ENCODE measurements around the gene TEC. TPM values are rescaled to one million over a fixed set of nuclear protein-coding genes. Genes with fewer than 3 reads are reported as not detected.
A peak's percentile ranks its signal among the peaks of the same experiment; 100 is the strongest.

TEC gene
- total and polyA plus RNA-seq, 9 of the 15 experiments (the other 6 are each of a cell fraction or from before 2014, with no cell fraction given): 5.3 to 14.7 (median 8.8) TPM

DNA sequence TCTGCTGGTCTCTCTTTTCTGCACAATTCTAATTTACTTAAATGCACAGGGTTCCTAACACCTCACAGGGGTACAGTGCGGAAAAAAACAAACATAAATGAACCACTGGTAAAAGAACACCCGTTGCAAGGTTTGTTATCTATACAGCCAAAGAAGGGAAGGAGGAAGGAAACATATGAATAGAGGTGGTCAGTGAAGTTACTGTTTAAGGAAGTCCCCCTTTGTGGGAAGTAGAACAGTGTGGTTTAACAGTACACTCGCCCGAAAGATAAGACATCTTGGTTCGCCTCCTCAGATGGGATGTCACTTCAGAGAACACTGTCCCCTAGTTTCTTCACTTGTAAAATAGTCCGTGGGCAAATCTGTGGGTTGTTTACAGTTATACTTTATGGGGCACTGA, 57.5 kb downstream of the TEC start (continued):
- TF ChIP-seq, protein P1, sequence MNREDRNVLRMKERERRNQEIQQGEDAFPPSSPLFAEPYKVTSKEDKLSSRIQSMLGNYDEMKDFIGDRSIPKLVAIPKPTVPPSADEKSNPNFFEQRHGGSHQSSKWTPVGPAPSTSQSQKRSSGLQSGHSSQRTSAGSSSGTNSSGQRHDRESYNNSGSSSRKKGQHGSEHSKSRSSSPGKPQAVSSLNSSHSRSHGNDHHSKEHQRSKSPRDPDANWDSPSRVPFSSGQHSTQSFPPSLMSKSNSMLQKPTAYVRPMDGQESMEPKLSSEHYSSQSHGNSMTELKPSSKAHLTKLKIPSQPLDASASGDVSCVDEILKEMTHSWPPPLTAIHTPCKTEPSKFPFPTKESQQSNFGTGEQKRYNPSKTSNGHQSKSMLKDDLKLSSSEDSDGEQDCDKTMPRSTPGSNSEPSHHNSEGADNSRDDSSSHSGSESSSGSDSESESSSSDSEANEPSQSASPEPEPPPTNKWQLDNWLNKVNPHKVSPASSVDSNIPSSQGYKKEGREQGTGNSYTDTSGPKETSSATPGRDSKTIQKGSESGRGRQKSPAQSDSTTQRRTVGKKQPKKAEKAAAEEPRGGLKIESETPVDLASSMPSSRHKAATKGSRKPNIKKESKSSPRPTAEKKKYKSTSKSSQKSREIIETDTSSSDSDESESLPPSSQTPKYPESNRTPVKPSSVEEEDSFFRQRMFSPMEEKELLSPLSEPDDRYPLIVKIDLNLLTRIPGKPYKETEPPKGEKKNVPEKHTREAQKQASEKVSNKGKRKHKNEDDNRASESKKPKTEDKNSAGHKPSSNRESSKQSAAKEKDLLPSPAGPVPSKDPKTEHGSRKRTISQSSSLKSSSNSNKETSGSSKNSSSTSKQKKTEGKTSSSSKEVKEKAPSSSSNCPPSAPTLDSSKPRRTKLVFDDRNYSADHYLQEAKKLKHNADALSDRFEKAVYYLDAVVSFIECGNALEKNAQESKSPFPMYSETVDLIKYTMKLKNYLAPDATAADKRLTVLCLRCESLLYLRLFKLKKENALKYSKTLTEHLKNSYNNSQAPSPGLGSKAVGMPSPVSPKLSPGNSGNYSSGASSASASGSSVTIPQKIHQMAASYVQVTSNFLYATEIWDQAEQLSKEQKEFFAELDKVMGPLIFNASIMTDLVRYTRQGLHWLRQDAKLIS (CRISPR knock-in tag; IDR thresholded peaks at IDR 0.05): no peak
- TF ChIP-seq KAT7 (CRISPR knock-in tag; IDR thresholded peaks at IDR 0.05; ENCODE audit: borderline replicate concordance) (no peak), MAFG (tag; conservative IDR thresholded peaks at IDR 0.05) (no peak), TCF3 (CRISPR knock-in tag; IDR thresholded peaks at IDR 0.05) (peak; percentile 66), POLR2AphosphoS5 (IDR thresholded peaks at IDR 0.05; ENCODE audit: control insufficient read depth, insufficient read depth, low read depth, low read length) (no peak), PPARD (CRISPR knock-in tag; IDR thresholded peaks at IDR 0.05) (no peak), RBM15 (IDR thresholded peaks at IDR 0.05; ENCODE audit: insufficient read depth, low read length) (no peak), JUN (IDR thresholded peaks at IDR 0.05; ENCODE audit: borderline replicate concordance, low read depth, low read length) (no peak), JUN (CRISPR knock-in tag; IDR thresholded peaks at IDR 0.05; ENCODE audit: borderline replicate concordance) (no peak)
- TF ChIP-seq, protein P2, sequence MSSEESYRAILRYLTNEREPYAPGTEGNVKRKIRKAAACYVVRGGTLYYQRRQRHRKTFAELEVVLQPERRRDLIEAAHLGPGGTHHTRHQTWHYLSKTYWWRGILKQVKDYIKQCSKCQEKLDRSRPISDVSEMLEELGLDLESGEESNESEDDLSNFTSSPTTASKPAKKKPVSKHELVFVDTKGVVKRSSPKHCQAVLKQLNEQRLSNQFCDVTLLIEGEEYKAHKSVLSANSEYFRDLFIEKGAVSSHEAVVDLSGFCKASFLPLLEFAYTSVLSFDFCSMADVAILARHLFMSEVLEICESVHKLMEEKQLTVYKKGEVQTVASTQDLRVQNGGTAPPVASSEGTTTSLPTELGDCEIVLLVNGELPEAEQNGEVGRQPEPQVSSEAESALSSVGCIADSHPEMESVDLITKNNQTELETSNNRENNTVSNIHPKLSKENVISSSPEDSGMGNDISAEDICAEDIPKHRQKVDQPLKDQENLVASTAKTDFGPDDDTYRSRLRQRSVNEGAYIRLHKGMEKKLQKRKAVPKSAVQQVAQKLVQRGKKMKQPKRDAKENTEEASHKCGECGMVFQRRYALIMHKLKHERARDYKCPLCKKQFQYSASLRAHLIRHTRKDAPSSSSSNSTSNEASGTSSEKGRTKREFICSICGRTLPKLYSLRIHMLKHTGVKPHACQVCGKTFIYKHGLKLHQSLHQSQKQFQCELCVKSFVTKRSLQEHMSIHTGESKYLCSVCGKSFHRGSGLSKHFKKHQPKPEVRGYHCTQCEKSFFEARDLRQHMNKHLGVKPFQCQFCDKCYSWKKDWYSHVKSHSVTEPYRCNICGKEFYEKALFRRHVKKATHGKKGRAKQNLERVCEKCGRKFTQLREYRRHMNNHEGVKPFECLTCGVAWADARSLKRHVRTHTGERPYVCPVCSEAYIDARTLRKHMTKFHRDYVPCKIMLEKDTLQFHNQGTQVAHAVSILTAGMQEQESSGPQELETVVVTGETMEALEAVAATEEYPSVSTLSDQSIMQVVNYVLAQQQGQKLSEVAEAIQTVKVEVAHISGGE (CRISPR knock-in tag; IDR thresholded peaks at IDR 0.05): peak in 1 of 3 experiments; percentile 42; a peak in 1 of 6 replicates
- TF ChIP-seq, protein P3, sequence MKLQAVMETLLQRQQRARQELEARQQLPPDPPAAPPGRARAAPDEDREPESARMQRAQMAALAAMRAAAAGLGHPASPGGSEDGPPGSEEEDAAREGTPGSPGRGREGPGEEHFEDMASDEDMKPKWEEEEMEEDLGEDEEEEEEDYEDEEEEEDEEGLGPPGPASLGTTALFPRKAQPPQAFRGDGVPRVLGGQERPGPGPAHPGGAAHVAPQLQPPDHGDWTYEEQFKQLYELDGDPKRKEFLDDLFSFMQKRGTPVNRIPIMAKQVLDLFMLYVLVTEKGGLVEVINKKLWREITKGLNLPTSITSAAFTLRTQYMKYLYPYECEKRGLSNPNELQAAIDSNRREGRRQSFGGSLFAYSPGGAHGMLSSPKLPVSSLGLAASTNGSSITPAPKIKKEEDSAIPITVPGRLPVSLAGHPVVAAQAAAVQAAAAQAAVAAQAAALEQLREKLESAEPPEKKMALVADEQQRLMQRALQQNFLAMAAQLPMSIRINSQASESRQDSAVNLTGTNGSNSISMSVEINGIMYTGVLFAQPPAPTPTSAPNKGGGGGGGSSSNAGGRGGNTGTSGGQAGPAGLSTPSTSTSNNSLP (IDR thresholded peaks at IDR 0.05; ENCODE audit: borderline replicate concordance, low read depth, low read length): no peak
- TF ChIP-seq, protein P4, sequence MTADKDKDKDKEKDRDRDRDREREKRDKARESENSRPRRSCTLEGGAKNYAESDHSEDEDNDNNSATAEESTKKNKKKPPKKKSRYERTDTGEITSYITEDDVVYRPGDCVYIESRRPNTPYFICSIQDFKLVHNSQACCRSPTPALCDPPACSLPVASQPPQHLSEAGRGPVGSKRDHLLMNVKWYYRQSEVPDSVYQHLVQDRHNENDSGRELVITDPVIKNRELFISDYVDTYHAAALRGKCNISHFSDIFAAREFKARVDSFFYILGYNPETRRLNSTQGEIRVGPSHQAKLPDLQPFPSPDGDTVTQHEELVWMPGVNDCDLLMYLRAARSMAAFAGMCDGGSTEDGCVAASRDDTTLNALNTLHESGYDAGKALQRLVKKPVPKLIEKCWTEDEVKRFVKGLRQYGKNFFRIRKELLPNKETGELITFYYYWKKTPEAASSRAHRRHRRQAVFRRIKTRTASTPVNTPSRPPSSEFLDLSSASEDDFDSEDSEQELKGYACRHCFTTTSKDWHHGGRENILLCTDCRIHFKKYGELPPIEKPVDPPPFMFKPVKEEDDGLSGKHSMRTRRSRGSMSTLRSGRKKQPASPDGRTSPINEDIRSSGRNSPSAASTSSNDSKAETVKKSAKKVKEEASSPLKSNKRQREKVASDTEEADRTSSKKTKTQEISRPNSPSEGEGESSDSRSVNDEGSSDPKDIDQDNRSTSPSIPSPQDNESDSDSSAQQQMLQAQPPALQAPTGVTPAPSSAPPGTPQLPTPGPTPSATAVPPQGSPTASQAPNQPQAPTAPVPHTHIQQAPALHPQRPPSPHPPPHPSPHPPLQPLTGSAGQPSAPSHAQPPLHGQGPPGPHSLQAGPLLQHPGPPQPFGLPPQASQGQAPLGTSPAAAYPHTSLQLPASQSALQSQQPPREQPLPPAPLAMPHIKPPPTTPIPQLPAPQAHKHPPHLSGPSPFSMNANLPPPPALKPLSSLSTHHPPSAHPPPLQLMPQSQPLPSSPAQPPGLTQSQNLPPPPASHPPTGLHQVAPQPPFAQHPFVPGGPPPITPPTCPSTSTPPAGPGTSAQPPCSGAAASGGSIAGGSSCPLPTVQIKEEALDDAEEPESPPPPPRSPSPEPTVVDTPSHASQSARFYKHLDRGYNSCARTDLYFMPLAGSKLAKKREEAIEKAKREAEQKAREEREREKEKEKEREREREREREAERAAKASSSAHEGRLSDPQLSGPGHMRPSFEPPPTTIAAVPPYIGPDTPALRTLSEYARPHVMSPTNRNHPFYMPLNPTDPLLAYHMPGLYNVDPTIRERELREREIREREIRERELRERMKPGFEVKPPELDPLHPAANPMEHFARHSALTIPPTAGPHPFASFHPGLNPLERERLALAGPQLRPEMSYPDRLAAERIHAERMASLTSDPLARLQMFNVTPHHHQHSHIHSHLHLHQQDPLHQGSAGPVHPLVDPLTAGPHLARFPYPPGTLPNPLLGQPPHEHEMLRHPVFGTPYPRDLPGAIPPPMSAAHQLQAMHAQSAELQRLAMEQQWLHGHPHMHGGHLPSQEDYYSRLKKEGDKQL (CRISPR knock-in tag; IDR thresholded peaks at IDR 0.05; ENCODE audit: borderline replicate concordance): no peak

All from K562 (cell line).